SH-SY5Y (cell line): ENCODE results near the gene C22orf23.

ENCODE experiments used
- GATA2 ChIP-seq: IDR thresholded peaks from 2 replicates; pipeline ENCODE4 v1.6.1; 2011; ENCODE audit warnings: mild to moderate bottlenecking, low read depth, low read length
- GATA3 ChIP-seq: IDR thresholded peaks from 2 replicates; pipeline ENCODE4 v1.6.1; 2011; ENCODE audit warnings: low read depth, mild to moderate bottlenecking, low read length, moderate library complexity

GRCh38 chr22:37923927-37924326, 29.5 kb downstream of the C22orf23 start:
- TF ChIP-seq GATA3 (no peak), GATA2 (no peak)
